SJCRH30 (cell line): ENCODE measurements around the gene YWHAE. TPM values are rescaled to one million over a fixed set of nuclear protein-coding genes. Genes with fewer than 3 reads are reported as not detected.
"Not testable (repeated sequence)": the region's sequence is repeated elsewhere in the genome, so short reads cannot be mapped to it uniquely, and the experiment has no call there.

Source experiments
- DNase-seq, 2 experiments: peaks; one replicate each; pipeline ENCODE4 v3.0.0-alpha.2; 2015 to 2020
- H3K27ac ChIP-seq: fragments of 250-450 bp; sonication (Bioruptor Pico); 2 replicates; pipeline ENCODE4 v1.5.1; 2020; ENCODE audit warnings: mild to moderate bottlenecking, moderate library complexity
- H3K27me3 ChIP-seq: fragments of 250-450 bp; sonication (Bioruptor Pico); 2 replicates; pipeline ENCODE4 v1.5.1; 2020; ENCODE audit warnings: mild to moderate bottlenecking, moderate library complexity
- H3K36me3 ChIP-seq: fragments of 250-450 bp; sonication (Bioruptor Pico); 2 replicates; pipeline ENCODE4 v1.5.1; 2020; ENCODE audit warnings: mild to moderate bottlenecking, moderate library complexity
- H3K4me1 ChIP-seq: fragments of 250-450 bp; sonication (Bioruptor Pico); 2 replicates; pipeline ENCODE4 v1.5.1; 2020; ENCODE audit warnings: mild to moderate bottlenecking, moderate library complexity
- H3K4me3 ChIP-seq: fragments of 250-450 bp; sonication (Bioruptor Pico); 2 replicates; pipeline ENCODE4 v1.5.1; 2020; ENCODE audit warnings: mild to moderate bottlenecking, moderate library complexity
- H3K9me3 ChIP-seq: fragments of 250-450 bp; sonication (Bioruptor Pico); replicated peaks from 2 replicates; pipeline ENCODE4 v1.5.1; 2020; ENCODE audit warnings: mild to moderate bottlenecking, moderate library complexity
- total RNA-seq: library from RNA; depleted of rRNA; stranded (reverse); fragments of >200 nt; shearing (Covaris generic); gene quantifications from 2 replicates; pipeline ENCODE4 v1.2.3, GENCODE V29; 2014

The YWHAE gene
- total RNA-seq, 1 experiment from 2014 or later = 592 TPM

DNA sequence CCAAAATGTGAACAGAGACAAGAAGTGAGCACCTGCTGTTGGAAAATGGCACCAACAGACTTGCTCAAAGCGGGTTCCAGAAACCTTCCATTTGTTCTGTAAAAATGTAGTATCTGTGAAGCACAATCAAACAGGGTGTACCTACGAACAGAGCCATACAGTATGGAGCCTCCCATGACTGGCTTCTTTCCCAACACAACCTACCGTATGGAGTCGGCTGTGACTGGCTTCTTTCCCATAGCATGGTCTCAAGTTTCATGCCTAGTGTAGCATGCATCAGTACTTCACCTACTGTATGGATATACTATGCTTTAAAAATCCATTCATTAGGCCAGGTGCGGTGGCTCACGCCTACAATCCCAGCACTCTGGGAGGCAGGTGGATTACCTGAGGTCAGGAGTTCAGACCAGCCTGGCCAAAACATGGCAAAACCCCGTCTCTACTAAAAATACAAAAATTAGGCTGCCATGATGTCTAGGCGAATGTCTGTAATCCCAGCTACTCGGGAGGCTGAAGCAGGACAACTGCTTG, 26.2 kb downstream of the YWHAE start:
- Histone ChIP-seq H3K9me3 (no peaks in the 10 kb centered on the region), H3K4me1 (no peaks in the 10 kb centered on the region), H3K36me3 (peaks cover 4% of the 10 kb centered on the region; the same call in 1 of the 2 replicates), H3K27ac (no peak overlapping the region), H3K27me3 (no peaks in the 10 kb centered on the region), H3K4me3 (no peak overlapping the region)
- no peak for DNase-seq

DNA sequence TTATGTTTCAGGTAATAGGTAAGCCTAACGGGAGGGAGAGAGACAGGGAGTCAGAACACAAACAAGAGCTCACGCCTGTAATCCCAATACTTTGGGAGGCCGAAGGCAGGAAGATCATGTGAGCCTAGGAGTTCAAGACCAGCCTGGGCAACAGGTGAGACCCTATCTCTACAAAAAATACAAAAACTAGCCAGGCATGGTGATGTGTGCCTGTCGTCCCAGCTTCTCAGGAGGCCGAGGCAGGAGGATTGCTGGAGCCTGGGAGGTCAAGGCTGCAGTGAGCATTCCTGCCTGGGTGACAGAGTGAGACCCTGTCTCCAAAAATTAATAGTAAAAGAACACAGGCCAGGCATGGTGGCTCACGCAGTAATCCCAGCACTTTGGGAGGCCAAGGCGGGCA, 27.4 kb downstream of the YWHAE start:
- Histone ChIP-seq H3K9me3 (no peaks in the 10 kb centered on the region), H3K27ac (no peak overlapping the region), H3K4me1 (no peaks in the 10 kb centered on the region)

DNA sequence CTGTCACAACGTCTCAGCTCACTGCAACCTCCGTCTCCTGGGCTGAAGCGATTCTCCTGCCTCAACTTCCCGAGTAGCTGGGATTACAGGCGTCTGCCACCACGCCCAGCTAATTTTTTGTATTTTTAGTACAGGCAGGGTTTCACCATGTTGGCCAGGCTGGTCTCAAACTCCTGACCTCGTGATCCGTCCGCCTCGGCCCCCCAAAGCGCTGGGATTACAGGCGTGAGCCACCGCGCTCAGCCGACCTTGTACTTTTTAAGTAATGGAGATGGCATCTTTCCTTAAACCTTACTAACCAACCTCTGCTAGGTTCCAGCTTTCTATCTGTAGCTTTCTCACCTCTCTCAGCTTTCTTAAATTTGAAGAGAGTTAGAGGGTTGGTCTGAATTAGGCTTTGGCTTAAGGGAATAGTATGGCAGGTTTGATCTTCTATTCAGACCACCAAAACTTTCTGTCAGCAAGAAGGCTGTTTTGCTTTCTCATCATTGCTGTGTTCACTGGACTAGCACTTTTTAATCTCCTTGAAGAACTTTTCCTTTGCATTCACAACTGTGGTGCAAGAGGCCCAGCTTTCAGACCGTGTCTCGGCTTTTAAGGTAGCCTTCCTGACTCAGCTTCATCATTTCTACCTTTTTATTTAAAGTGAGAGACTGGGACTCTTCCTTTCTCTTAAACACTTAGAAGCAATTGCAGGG, 28.0 kb downstream of the YWHAE start:
- Histone ChIP-seq H3K9me3 (no peaks in the 10 kb centered on the region), H3K27me3 (no peaks in the 10 kb centered on the region), H3K4me3 (no peak overlapping the region), H3K4me1 (no peaks in the 10 kb centered on the region), H3K36me3 (peaks cover 4% of the 10 kb centered on the region; the same call in 1 of the 2 replicates), H3K27ac (no peak overlapping the region)
- DNase-seq = no peak

More for the DNA sequence above, 27.4 kb downstream of the YWHAE start:
- DNase-seq = no peak
- Histone ChIP-seq H3K4me3 (no peak overlapping the region), H3K27me3 (no peaks in the 10 kb centered on the region), H3K36me3 (peaks cover 4% of the 10 kb centered on the region; the same call in 1 of the 2 replicates)

DNA sequence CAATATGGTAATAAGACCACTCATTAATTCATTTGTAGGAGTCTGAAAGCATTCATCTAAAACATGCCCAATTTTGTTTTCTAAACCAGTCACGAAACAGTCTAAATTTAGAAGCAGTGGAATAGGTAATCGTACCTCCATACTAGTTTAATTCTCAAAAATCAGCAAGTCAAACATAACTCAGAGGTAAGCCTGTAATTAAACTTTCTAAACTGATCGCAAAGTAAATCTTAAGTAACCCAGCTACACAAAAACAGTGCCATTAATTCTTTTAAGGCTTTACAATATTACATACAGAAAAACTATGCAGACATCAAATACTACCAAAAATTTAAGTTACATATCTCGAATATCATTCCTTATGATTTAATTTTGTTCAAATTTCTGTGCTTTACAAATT, 31.4 kb downstream of the YWHAE start:
- H3K27ac ChIP-seq = no peak overlapping the region
- no peaks in the 10 kb centered on the region for H3K27me3 ChIP-seq
- H3K9me3 ChIP-seq = no peaks in the 10 kb centered on the region
- DNase-seq = no peak
- no peak overlapping the region for H3K4me3 ChIP-seq
- peaks cover 17% of the 10 kb centered on the region for H3K36me3 ChIP-seq
- H3K4me1 ChIP-seq = no peaks in the 10 kb centered on the region

DNA sequence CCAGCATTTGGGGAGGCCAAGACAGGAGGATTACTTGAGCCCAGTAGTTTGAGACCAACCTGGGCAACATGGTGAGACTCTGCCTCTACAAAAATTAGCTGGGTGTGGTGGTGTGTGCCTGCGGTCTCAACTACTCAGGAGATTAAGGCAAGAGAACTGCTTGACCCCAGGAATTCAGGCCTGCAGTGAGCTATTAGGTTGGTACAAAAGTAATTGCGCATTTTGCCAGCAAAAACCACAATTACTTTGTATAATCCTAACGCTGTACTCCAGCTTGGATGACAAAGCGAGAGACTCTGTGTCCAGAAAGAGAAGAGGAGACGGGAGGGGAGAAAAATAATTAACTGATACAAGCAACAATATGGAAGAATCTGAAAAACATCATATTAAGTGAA, 32.7 kb downstream of the YWHAE start:
- no peak for DNase-seq
- H3K36me3 ChIP-seq = peaks cover 17% of the 10 kb centered on the region
- H3K4me1 ChIP-seq = no peaks in the 10 kb centered on the region
- H3K27me3 ChIP-seq = no peaks in the 10 kb centered on the region
- H3K4me3 ChIP-seq = no peak overlapping the region
- H3K27ac ChIP-seq = no peak overlapping the region
- no peaks in the 10 kb centered on the region for H3K9me3 ChIP-seq

DNA sequence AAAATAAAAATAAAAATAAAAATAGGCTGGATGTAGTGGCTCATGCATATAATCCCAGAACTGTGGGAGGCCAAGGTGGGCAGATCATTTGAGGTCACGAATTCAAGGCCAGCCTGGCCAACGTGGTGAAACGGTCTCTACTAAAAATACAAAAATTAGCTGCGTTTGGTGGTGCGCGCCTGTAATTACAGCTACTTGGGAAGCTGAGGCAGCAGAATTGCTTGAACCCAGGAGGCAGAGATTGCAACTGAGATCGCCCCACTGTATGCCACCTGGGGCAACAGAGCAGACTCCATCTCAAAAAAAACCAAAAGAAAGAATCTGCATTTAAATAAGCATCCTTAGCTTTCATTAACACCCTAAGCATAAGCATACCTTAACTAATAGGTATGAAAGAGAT, 33.8 kb downstream of the YWHAE start:
- no peak overlapping the region for H3K27ac ChIP-seq
- H3K27me3 ChIP-seq = no peaks in the 10 kb centered on the region
- H3K4me1 ChIP-seq = no peaks in the 10 kb centered on the region
- no peak for DNase-seq
- peaks cover 21% of the 10 kb centered on the region for H3K36me3 ChIP-seq
- no peak overlapping the region for H3K4me3 ChIP-seq
- H3K9me3 ChIP-seq = no peaks in the 10 kb centered on the region

DNA sequence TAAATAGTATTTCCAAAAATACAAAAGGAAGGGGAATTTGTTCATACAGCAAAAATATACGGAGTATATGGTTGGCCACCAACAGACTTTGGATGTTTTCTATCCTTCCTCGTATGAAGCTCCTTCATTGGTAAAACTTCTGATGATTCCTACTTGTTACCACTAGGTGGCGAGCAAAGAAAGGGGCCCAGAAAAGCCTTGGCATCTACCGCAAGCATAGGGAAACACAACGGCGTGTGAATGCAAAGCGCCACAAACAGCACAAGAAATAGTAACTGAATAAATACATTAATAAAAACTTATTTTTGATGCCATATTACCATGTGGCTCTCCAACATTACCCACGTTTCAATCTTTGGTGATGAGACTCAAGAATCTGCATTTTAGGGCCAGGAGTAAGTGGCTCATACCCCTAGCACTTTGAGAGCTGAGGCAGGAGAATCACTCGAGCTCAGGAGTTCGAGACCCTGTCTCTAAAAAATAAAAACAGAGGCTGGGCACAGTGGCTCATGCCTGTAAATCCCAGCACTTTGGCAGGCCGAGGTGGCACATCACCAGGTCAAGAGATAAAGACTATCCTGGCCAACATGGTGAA, 34.5 kb downstream of the YWHAE start:
- DNase-seq = peak; percentile 52 to 78
- H3K27me3 ChIP-seq = no peaks in the 10 kb centered on the region
- no peak overlapping the region for H3K4me3 ChIP-seq
- H3K27ac ChIP-seq = no peak overlapping the region
- no peaks in the 10 kb centered on the region for H3K9me3 ChIP-seq
- H3K4me1 ChIP-seq = no peaks in the 10 kb centered on the region
- H3K36me3 ChIP-seq = peaks cover 23% of the 10 kb centered on the region

DNA sequence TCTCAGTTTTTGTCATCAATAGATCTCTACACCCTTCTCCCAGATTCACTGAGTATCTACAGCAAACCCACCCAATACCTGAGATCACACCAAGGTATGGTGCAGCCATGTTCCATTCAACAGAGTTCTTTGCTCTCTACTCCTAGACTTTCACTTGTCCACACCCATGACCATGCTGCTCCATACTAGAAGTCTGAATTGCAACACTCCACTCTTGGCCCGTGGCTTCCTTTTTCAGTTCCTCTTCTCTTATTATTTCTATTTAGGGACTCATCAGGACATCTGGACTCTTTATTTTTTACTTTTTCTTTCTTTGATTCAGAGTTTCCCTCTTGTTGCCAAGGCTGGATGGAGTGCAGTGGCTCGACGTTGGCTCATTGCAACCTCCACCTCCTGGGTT, 37.1 kb downstream of the YWHAE start:
- Histone ChIP-seq H3K4me1 (no peaks in the 10 kb centered on the region), H3K4me3 (no peak overlapping the region), H3K27me3 (no peaks in the 10 kb centered on the region), H3K27ac (no peak overlapping the region), H3K9me3 (no peaks in the 10 kb centered on the region), H3K36me3 (peaks cover 34% of the 10 kb centered on the region)
- no peak for DNase-seq

DNA sequence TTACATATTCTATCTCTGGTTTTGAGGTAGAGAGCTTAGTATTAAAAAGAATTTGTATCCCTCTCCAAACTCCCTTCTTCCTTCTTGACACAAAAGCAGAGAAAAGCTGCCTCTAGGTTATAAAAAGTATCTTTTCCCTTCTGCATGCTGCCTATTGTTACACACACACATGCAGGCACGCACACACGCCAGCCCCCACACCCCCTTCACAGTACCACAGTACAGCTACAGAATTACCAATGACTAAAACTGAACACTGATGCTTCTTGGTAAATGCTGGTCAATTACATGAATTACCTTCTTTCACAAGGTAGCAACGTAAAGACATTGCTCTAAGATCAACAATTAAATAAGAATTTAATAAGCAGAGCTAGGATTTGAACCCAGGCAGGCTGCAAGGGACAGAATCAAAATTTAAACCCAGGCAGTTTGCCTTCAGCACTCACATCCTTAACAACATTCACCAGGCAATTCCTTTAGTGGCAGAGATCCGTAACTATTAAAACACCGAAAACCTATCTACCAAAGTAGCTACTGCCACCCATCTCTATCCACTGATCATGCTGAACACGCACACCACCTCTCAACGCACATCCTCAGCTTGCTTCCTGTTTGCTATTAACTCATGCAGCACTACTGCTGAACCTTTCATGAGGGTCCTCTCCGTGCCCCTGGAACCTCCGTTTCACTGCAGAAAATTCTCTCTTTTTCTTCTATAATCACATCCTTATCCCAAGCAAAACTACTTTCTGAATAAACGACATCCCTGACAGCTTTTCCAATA, 37.8 kb downstream of the YWHAE start:
- DNase-seq = no peak
- Histone ChIP-seq H3K9me3 (no peaks in the 10 kb centered on the region), H3K4me3 (no peak overlapping the region), H3K4me1 (no peaks in the 10 kb centered on the region), H3K36me3 (peaks cover 34% of the 10 kb centered on the region), H3K27me3 (no peaks in the 10 kb centered on the region), H3K27ac (no peak overlapping the region)

DNA sequence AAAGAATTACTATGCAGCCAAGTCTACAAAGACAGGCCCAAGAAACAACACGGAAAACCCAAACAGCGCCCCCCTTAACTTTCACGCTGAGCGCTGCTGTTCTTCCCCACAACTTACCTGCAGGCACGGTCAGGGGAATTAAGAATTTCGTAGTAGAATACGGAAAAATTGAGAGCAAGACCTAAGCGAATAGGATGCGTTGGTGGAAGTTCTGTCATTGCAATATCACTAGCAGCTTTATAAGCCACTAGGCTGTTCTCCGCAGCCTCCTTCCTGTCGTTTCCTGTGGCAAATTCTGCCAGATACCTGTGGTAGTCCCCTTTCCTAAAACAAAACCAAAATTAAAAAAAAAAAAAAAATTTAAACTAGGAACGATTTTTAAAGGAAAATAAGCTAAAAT, 39.0 kb downstream of the YWHAE start:
- H3K27me3 ChIP-seq = no peaks in the 10 kb centered on the region
- no peak overlapping the region for H3K4me3 ChIP-seq
- no peaks in the 10 kb centered on the region for H3K4me1 ChIP-seq
- no peaks in the 10 kb centered on the region for H3K9me3 ChIP-seq
- no peak for DNase-seq
- H3K27ac ChIP-seq = no peak overlapping the region
- H3K36me3 ChIP-seq = peaks cover 37% of the 10 kb centered on the region

DNA sequence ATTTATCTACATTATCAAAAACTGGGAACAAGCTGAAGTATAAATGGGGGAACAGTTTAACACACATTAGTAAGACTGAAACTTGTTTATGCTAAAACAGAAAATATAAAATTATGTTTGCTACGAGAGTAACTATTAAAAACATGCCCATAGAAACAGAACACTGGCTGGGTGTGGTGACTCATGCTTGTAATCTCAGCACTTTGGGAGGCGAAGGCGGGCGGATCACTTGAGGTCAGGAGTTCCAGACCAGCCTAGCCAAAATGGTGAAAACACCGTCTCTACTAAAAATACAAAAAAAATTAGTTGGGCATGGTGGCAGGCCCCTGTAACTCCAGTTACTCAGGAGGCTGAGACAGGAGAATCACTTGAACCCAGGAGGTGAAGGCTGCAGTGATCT, 39.7 kb downstream of the YWHAE start:
- not testable (repeated sequence) for H3K9me3 ChIP-seq, DNase-seq, H3K4me1 ChIP-seq, H3K27ac ChIP-seq, H3K27me3 ChIP-seq, H3K4me3 ChIP-seq
- H3K36me3 ChIP-seq = peaks cover 40% of the 10 kb centered on the region

DNA sequence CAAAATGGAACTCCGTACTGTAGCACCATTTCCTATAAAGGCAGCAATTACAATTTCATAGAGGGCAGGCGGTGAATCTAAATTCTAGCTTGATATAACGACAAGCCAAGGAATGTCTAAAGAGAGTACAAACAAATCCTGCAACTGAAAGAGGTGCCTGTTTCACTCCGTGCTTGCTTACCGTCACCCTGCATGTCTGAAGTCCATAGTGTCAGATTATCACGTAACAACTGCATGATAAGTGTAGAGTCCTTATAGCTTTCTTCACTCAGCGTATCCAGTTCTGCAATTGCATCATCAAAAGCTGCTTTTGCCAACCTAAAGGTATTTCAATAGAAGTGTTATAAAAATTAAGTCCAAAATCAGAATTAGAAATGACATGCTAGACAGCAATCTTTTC, 46.0 kb downstream of the YWHAE start:
- Histone ChIP-seq H3K36me3 (peaks cover 49% of the 10 kb centered on the region), H3K27ac (no peak overlapping the region), H3K9me3 (no peaks in the 10 kb centered on the region), H3K4me1 (no peaks in the 10 kb centered on the region), H3K27me3 (no peaks in the 10 kb centered on the region), H3K4me3 (no peak overlapping the region)
- DNase-seq = no peak

DNA sequence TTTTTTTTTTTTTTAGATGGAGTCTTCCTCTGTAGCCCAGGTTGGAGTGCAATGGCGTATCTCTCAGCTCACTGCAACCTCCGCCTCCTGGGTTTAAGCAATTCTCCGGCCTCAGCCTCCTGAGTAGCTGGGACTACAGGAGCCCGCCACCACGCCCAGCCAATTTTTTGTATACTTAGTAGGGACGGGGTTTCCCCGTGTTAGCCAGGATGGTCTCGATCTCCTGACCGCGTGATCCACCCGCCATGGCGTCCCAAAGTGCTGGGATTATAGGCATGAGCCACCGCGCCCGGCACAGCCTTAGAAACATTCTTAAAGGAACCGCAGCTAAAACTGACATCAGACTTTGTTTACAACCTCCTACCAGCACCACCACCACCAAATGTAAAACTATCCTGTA, 47.5 kb downstream of the YWHAE start:
- DNase-seq, H3K4me3 ChIP-seq, H3K9me3 ChIP-seq, H3K27ac ChIP-seq, H3K27me3 ChIP-seq, H3K4me1 ChIP-seq: not testable (repeated sequence)
- peaks cover 49% of the 10 kb centered on the region for H3K36me3 ChIP-seq

DNA sequence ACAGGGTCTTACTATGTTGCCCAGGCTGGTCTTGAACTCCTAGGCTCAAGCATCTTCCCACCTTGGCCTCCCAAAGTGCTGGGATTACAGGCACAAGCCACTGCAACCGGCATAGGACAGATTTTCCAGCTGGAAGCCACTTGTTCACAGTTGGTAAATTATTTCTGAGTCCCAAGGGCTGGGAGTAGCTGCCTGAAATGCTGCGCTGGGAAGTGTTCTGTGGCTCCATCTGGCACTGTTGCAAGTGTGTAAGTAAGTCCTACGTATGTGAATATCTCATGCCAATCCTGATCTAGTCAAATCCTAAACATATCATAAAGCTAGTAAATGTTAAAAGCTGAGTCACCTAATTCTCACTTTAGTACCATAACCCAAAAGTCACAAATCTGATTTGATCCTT, 48.1 kb downstream of the YWHAE start:
- Histone ChIP-seq H3K9me3 (no peaks in the 10 kb centered on the region), H3K4me1 (no peaks in the 10 kb centered on the region), H3K4me3 (no peak overlapping the region), H3K27me3 (no peaks in the 10 kb centered on the region), H3K27ac (no peak overlapping the region), H3K36me3 (peaks cover 49% of the 10 kb centered on the region)
- DNase-seq = no peak

DNA sequence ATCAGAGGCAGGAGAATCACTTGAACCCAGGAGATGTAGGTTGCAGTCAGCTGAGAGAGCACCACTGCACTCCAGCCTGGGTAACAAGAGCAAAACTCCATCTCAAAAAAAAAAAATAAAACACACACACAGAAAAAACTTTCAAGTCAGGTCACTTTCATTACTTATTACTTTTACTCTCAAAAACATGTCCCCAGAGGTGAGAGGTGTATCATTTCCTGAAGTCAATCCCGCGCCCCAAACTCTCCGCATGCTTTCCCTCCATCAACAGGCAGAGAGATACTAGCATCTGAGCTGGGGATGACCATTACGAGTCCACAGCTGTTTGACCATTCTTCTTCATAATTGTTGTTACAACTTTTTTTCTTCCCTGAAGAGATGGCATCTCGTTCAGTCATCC, 48.7 kb downstream of the YWHAE start:
- H3K4me3 ChIP-seq = no peak overlapping the region

More for the DNA sequence above, 48.7 kb downstream of the YWHAE start:
- Histone ChIP-seq H3K9me3 (no peaks in the 10 kb centered on the region), H3K36me3 (peaks cover 50% of the 10 kb centered on the region), H3K27me3 (no peaks in the 10 kb centered on the region), H3K27ac (no peak overlapping the region), H3K4me1 (no peaks in the 10 kb centered on the region)
- no peak for DNase-seq
